KOPT-K1 (cell line): ENCODE results near the gene MEIS1.

Experiments used
- H3K27ac ChIP-seq: fragments of 200-600 bp; sonication (generic); 2 replicates; pipeline ENCODE4 v1.5.1; 2016; ENCODE audit warnings: antibody characterized with exemption, mild to moderate bottlenecking, low read depth, low read length; ENCODE audit not compliant: poor library complexity, severe bottlenecking
- H3K36me3 ChIP-seq: fragments of 200-600 bp; sonication (generic); 2 replicates; pipeline ENCODE4 v1.5.1; 2017; ENCODE audit warnings: antibody characterized with exemption, mild to moderate bottlenecking, low read length, moderate library complexity; ENCODE audit not compliant: insufficient read depth
- H3K9me3 ChIP-seq: fragments of 200-600 bp; sonication (generic); 2 replicates; pipeline ENCODE4 v1.5.1; 2017; ENCODE audit warnings: antibody characterized with exemption, low read length, mild to moderate bottlenecking; ENCODE audit not compliant: insufficient read depth, poor library complexity, severe bottlenecking

Gene MEIS1

GRCh38 chr2:66427300-66427699 is 7.6 kb upstream of the MEIS1 start:
- H3K36me3 ChIP-seq = no peaks in the 10 kb centered on the region
- no peak overlapping the region for H3K27ac ChIP-seq
- no peaks in the 10 kb centered on the region for H3K9me3 ChIP-seq

- H3K9me3 ChIP-seq = no peaks in the 10 kb centered on the region
- no peak overlapping the region for H3K27ac ChIP-seq
- H3K36me3 ChIP-seq = no peaks in the 10 kb centered on the region
Measured at GRCh38 chr2:66428986-66429612, 5.8 kb upstream of the MEIS1 start.

- Histone ChIP-seq H3K9me3 (no peaks in the 10 kb centered on the region), H3K27ac (no peak overlapping the region), H3K36me3 (no peaks in the 10 kb centered on the region)
Measured at GRCh38 chr2:66429693-66430504, 5.0 kb upstream of the MEIS1 start.

- Histone ChIP-seq H3K36me3 (no peaks in the 10 kb centered on the region), H3K9me3 (no peaks in the 10 kb centered on the region), H3K27ac (no peak overlapping the region)
Measured at GRCh38 chr2:66430505-66431273, 4.2 kb upstream of the MEIS1 start.

- no peaks in the 10 kb centered on the region for H3K36me3 ChIP-seq
- no peaks in the 10 kb centered on the region for H3K9me3 ChIP-seq
- H3K27ac ChIP-seq = no peak overlapping the region
Measured at GRCh38 chr2:66431274-66431642, 3.7 kb upstream of the MEIS1 start.

- Histone ChIP-seq H3K9me3 (no peaks in the 10 kb centered on the region), H3K36me3 (no peaks in the 10 kb centered on the region), H3K27ac (no peak overlapping the region)
Measured at GRCh38 chr2:66431846-66432587, 2.9 kb upstream of the MEIS1 start.

- Histone ChIP-seq H3K27ac (no peak overlapping the region), H3K36me3 (no peaks in the 10 kb centered on the region), H3K9me3 (no peaks in the 10 kb centered on the region)
Measured at GRCh38 chr2:66432801-66433694, 1.9 kb upstream of the MEIS1 start.

GRCh38 chr2:66433695-66433944 is 1.3 kb upstream of the MEIS1 start:
- Histone ChIP-seq H3K27ac (no peak overlapping the region), H3K36me3 (no peaks in the 10 kb centered on the region), H3K9me3 (no peaks in the 10 kb centered on the region)

- no peak overlapping the region for H3K27ac ChIP-seq
- H3K36me3 ChIP-seq = no peaks in the 10 kb centered on the region
- no peaks in the 10 kb centered on the region for H3K9me3 ChIP-seq
Measured at GRCh38 chr2:66433945-66434678, 813 bp upstream of the MEIS1 start.

- Histone ChIP-seq H3K36me3 (no peaks in the 10 kb centered on the region), H3K27ac (no peak overlapping the region), H3K9me3 (no peaks in the 10 kb centered on the region)
Measured at GRCh38 chr2:66435549-66435875, 587 bp downstream of the MEIS1 start.

- no peaks in the 10 kb centered on the region for H3K9me3 ChIP-seq
- H3K27ac ChIP-seq = no peak overlapping the region
- H3K36me3 ChIP-seq = no peaks in the 10 kb centered on the region
Measured at GRCh38 chr2:66435963-66436362, 1.0 kb downstream of the MEIS1 start.

- no peak overlapping the region for H3K27ac ChIP-seq
- H3K9me3 ChIP-seq = no peaks in the 10 kb centered on the region
- H3K36me3 ChIP-seq = no peaks in the 10 kb centered on the region
Measured at GRCh38 chr2:66436581-66437001, 1.7 kb downstream of the MEIS1 start.

- Histone ChIP-seq H3K27ac (no peak overlapping the region), H3K9me3 (no peaks in the 10 kb centered on the region), H3K36me3 (no peaks in the 10 kb centered on the region)
Measured at GRCh38 chr2:66437109-66437690, 2.3 kb downstream of the MEIS1 start.
